NCI-H1092 (cell line): ENCODE measurements around the gene PCBP2.

ENCODE experiments used
- DNase-seq: peaks from one replicate; lab custom pipeline; 2025; lab: John Stamatoyannopoulos, UW

The PCBP2 gene

GRCh38 chr12:53508534-53509170, 56.8 kb downstream of the PCBP2 start:
- DNase-seq = peak; percentile 51

- no peak for DNase-seq
These were observed 58.4 kb downstream of the PCBP2 start for GRCh38 chr12:53510181-53510812.

- DNase-seq = no peak
These were observed 62.0 kb downstream of the PCBP2 start for GRCh38 chr12:53513712-53514410.

GRCh38 chr12:53514628-53515290, 62.9 kb downstream of the PCBP2 start:
- no peak for DNase-seq

- no peak for DNase-seq
These were observed 63.4 kb downstream of the PCBP2 start for GRCh38 chr12:53515291-53515680.

GRCh38 chr12:53516758-53517455, 65.0 kb downstream of the PCBP2 start:
- no peak for DNase-seq

- DNase-seq = no peak
These were observed 66.5 kb downstream of the PCBP2 start for GRCh38 chr12:53518381-53518780.

- DNase-seq = no peak
These were observed 71.2 kb downstream of the PCBP2 start for GRCh38 chr12:53523131-53523530.

- DNase-seq = no peak
These were observed 72.6 kb downstream of the PCBP2 start for GRCh38 chr12:53524476-53524875.

GRCh38 chr12:53530061-53530460, 78.2 kb downstream of the PCBP2 start:
- no peak for DNase-seq
